KOPT-K1 (cell line): ENCODE results near the gene ZNF74.
"Not testable (repeated sequence)": the region's sequence is repeated elsewhere in the genome, so short reads cannot be mapped to it uniquely, and the experiment has no call there.

Experiments used
- H3K27ac ChIP-seq: fragments of 200-600 bp; sonication (generic); 2 replicates; pipeline ENCODE4 v1.5.1; 2016; ENCODE audit warnings: antibody characterized with exemption, mild to moderate bottlenecking, low read depth, low read length; ENCODE audit not compliant: poor library complexity, severe bottlenecking
- H3K36me3 ChIP-seq: fragments of 200-600 bp; sonication (generic); 2 replicates; pipeline ENCODE4 v1.5.1; 2017; ENCODE audit warnings: antibody characterized with exemption, mild to moderate bottlenecking, low read length, moderate library complexity; ENCODE audit not compliant: insufficient read depth
- H3K9me3 ChIP-seq: fragments of 200-600 bp; sonication (generic); 2 replicates; pipeline ENCODE4 v1.5.1; 2017; ENCODE audit warnings: antibody characterized with exemption, low read length, mild to moderate bottlenecking; ENCODE audit not compliant: insufficient read depth, poor library complexity, severe bottlenecking

The ZNF74 gene

DNA sequence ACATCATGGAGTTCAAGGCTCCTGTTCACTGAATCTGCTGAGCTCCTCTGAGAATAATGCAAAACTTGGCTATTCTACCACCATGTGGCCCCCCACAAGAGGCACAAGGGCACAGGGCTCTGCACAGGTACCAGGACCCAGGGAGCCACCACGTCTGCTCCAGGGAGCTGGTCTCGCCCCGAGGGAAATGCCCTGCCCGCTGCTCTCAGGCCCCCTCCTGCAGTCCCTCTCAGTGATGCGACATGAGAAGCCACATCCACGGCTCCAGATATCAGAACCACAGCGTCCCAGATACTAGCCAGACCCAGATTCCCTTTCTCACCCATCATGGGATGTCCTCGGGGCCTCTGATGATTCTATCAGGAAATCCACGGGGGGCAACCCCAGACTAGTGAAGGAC lies 27.1 kb upstream of the ZNF74 start:
- H3K36me3 ChIP-seq, H3K9me3 ChIP-seq, H3K27ac ChIP-seq: not testable (repeated sequence)

DNA sequence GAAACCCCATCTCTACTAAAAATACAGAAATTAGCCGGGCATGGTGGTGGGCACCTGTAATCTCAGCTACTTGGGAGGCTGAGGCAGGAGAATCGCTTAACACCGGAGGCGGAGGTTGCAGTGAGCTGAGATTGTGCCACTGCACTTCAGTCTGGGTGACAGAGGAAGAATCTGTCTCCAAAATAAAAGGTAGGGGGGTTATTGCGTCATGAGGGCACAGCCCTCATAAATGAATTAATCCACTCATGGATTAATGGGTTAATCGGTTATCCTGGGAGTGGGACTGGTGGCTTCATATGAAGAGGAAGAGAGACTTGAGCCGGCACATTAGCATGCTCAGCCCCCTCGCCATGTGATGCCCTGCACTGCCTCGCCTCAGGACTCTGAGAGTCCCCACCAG lies 25.1 kb upstream of the ZNF74 start:
- H3K36me3 ChIP-seq, H3K9me3 ChIP-seq, H3K27ac ChIP-seq: not testable (repeated sequence)

DNA sequence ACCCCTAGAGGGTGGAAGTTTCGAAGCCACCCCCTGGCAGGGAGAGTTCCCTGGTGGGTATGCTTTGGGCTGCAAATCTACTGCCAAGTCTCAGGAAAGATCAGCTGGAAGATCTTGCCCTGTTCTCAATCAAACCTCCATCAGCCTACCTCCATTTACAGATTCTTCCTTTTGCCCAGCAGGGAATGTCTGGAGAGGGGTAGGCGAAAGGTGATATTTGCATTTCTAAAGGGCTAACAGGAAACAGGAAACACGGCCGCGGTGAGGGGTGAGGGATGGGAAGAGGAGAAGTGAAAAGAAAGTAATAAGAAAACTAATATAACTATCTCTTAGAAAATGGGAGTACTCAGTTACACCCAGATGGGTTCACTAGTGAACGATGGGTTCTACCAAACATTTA lies 22.3 kb upstream of the ZNF74 start:
- H3K36me3 ChIP-seq, H3K27ac ChIP-seq: not testable (repeated sequence)

DNA sequence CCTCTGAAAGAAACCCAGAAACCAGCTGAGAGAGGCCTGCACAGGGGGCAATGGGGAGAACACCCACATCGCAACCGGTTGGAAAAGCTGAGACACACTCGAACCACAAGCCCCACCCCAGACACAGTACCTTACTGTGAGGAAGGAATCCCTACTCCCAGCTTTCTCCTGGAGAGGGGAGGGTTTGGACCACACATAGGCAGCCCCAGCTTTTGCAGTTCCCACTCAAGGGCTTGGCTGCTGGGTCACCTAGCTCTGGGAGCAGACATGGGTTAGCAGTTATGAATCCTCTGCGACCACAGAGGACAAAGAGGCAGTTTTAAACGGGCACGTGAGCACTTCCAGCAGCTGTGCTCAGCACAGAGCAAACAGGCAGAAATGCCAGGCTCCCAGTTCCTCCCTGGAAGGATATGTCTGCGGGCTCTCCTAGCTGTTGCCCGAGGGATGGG lies 21.5 kb upstream of the ZNF74 start:
- H3K27ac ChIP-seq = peak overlapping the region; percentile 58
- H3K9me3 ChIP-seq, H3K36me3 ChIP-seq: not testable (repeated sequence)

More for the DNA sequence above, 22.3 kb upstream of the ZNF74 start:
- not testable (repeated sequence) for H3K9me3 ChIP-seq

DNA sequence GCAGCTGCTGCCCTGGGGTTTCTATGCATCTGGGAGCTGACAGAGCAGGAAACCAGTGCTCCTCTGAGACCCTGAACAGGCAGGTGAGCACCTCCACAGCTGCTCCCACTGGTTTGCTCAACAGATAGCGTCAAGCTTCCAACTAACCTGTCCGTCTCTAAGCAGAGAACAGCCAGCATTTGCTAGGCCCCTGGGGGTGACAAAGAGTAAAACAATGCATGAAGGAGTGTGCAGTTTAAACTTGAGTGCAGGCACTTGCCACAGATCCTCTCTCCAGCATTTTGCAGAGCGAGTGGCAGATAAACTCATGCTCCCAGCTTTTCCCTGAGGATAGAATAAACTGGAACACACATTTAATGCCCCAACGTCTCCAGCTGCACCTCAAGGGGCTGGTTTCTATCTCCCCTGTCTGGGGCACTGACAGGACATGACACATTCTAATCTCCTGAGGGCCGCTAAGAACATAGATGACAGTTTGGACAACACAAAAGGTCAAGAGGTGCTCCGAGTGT lies 20.7 kb upstream of the ZNF74 start:
- peak overlapping the region; percentile 28 for H3K27ac ChIP-seq
- H3K9me3 ChIP-seq, H3K36me3 ChIP-seq: not testable (repeated sequence)

DNA sequence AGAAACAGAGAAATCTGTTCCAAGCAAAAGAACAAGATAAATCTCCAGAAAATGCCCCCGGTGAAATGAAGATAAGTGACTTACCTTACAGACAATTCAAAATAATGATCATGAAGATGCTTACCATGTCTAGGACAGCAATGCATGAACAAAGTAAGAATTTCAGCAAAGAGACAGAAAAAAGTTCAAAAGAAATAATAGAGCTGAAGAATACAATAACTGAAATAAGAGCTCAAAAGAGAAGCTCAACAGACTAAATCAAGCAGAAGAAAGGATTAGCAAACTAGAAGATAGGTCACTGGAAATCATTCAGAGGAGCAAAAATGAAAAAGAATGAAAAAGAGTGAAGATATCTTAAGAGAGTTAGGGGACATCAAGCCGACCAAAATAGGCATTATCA lies 19.8 kb upstream of the ZNF74 start:
- H3K27ac ChIP-seq, H3K9me3 ChIP-seq, H3K36me3 ChIP-seq: not testable (repeated sequence)

DNA sequence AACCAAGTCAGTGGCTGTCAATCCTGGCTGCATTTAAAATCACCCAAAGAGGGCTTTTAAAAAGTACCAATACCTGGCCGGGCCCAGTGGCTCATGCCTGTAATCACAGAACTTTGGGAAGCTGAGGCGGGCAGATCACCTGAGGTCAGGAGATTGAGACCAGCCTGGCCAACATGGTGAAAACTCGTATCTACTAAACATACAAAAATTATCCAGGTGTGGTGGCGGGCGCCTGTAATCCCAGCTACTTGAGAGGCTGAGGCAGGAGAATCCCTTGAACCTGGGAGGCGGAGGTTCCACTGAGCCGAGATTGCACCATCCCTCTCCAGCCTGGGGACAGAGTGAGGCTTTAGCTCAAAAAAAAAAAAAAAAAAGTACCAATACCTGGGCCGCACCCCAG lies 17.7 kb upstream of the ZNF74 start:
- not testable (repeated sequence) for H3K27ac ChIP-seq, H3K36me3 ChIP-seq, H3K9me3 ChIP-seq

DNA sequence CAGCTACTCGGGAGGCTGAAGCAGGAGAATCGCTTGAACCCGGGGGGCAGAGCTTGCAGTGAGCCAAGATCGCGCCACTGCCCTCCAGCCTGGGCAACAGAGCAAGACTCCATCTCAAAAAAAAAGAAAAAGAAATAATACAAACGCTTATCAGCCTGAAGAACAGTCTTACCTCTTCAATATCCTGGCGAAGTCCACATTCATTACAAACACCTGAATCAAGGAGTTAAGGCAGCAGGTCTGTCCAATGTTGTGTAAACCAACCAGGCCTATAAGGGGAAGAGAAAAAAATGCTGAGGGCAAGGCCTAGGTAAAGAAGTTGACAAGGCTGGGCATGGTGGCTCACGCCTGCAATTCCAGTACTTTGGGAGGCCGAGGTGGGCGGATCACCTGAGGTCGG lies 17.0 kb upstream of the ZNF74 start:
- H3K27ac ChIP-seq, H3K36me3 ChIP-seq, H3K9me3 ChIP-seq: not testable (repeated sequence)

DNA sequence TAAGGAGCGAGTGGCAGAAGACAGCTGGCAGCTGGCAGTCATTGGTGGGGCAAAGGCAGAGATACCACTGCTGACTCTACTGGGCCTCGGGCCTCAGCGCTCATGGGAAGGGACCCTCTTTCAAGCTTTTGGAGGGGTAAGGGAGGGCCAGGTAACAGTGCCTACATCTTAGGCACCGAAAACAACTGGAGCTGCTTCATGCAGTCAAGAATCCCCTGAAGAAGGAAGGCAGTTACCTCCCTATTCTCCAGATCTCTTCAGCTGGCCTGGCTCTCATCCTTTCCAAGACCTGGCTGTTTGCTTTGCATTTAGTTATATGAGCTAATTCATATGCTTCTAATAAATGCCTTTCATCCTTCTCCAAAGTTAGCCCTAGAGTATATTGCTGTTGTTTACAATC lies 15.8 kb upstream of the ZNF74 start:
- H3K36me3 ChIP-seq = no peaks in the 10 kb centered on the region
- no peaks in the 10 kb centered on the region for H3K9me3 ChIP-seq
- no peak overlapping the region for H3K27ac ChIP-seq

DNA sequence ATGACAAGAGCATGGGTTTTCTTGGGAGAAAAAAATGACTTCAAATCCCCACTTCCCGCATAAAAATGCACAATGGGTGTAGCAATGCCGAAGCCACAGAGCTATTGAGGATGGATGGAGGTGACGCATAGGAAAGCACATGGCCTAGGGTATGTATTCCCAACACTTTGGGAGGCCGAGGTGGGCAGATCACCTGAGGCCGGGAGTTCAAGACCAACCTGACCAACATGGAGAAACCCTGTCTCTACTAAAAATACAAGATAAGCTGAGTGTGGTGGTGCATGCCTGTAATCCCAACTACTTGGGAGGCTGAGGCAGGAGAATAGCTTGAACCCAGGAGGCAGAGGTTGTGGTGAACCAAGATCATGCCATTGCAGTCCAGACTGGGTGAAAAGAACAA lies 15.3 kb upstream of the ZNF74 start:
- H3K27ac ChIP-seq, H3K9me3 ChIP-seq, H3K36me3 ChIP-seq: not testable (repeated sequence)

DNA sequence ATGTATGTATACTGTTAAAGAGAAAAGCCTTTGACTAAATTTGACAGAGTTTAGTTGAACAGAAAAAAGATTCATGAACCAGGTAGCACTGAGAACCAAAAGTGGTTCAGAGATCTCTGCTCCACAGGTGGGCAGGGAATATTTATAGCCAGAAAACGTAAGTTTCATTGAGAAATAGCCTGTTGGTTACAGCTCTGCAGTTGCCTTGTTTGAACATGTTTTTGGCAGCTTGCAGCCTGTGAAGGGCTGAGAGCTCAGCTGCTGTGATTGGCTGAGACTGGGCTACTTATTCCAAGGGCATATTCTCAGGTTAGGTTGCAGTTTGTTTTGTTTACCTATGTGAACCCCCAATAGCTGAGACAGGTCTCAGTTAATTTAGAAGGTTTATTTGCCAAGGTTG lies 13.5 kb upstream of the ZNF74 start:
- H3K9me3 ChIP-seq = no peaks in the 10 kb centered on the region
- H3K36me3 ChIP-seq = no peaks in the 10 kb centered on the region
- H3K27ac ChIP-seq = no peak overlapping the region

DNA sequence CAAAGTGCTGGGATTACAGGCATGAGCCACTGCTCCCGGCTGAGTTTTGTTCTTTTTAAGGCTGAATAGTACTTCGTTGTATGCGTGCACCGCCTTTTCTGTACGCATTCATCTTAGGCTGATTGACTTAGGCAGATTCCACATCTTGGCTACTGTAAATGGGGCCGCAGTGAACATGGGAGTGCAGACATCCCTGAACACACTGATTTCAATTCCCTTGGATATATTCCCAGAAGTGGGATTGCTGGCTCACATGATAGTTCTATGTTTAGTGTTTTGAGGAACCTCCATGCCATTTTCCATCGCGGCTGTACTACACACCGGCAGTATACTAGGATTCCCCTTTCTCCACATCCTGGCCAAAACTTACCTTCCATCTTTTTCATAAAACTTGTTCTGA lies 10.4 kb upstream of the ZNF74 start:
- H3K9me3 ChIP-seq = no peaks in the 10 kb centered on the region
- no peaks in the 10 kb centered on the region for H3K36me3 ChIP-seq
- H3K27ac ChIP-seq = no peak overlapping the region

DNA sequence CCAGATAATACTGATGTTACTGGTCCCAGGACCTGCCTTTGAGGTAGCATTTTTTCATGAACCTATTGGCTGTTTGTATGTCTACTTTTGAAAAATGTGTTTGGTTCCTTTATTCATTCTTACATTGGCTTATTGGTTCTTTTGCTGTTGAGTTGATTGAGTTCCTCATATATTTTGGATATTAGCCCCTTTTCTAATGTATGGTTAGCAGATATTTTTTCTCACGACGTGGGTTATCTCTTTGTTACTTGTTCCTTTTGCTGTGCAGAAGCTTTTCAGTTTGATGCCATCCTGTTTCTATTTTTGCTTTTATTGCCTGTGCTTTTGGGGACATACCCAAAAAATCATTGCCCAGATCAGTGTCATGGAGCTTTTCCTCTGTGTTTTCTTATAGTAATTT lies 9.8 kb upstream of the ZNF74 start:
- no peak overlapping the region for H3K27ac ChIP-seq
- no peaks in the 10 kb centered on the region for H3K36me3 ChIP-seq
- peaks cover 3% of the 10 kb centered on the region for H3K9me3 ChIP-seq

DNA sequence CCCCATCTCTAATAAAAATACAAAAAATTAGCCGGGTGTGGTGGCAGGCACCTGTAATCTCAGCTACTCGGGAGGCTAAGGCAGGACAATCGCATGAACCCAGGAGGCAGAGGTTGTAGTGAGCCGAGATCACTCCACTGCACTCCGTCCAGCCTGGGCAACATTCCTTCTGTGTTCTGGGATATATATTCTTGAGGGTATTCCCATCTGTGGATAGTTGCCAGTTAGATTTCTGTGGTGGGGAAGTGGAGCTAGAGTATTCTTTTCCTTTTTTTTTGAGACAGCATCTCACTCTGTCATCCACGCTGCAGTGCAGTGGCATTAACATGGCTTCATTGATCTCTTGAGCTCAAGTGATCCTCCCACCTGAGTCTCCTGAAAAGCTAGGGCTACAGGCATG lies 9.1 kb upstream of the ZNF74 start:
- peaks cover 5% of the 10 kb centered on the region for H3K9me3 ChIP-seq

DNA sequence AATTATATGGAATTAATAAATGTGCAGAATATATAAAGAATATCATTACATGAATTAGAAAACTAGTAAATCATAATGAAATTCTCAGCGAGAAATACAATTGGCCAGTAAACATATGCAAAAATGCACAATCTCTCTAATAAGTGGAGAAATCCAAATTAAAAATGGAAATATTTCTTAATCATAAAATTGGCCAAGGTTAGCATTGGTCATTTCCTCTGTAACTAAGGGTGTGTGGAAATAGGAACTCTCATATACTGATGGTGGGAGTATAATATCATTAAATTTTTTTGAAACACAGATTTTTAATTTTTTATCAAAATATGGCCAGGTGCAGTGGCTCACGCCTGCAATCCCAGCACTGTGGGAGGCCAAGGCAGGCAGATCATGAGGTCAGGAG lies 7.6 kb upstream of the ZNF74 start:
- Histone ChIP-seq H3K36me3 (no peaks in the 10 kb centered on the region), H3K9me3 (peaks cover 5% of the 10 kb centered on the region), H3K27ac (no peak overlapping the region)

More for the DNA sequence above, 9.1 kb upstream of the ZNF74 start:
- Histone ChIP-seq H3K36me3 (no peaks in the 10 kb centered on the region), H3K27ac (no peak overlapping the region)

DNA sequence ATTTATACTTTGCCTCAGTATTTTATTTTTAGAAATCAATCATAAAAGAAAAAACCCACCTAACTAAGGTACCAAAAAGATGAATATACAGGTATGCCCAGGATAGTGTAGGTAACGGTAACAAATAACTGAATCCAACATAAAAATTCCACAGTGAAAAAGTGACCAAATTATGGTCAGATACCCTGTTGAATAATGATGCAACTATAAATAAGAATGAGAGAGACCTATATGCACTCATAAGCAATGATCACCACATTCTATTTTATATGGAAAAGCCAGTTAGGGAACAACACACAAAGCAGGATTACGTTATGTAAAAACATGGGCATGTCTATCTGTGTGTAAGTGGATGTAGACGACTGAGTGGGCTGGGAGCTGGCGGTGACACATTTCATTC lies 7.0 kb upstream of the ZNF74 start:
- H3K27ac ChIP-seq = no peak overlapping the region
- H3K9me3 ChIP-seq = peaks cover 5% of the 10 kb centered on the region
- no peaks in the 10 kb centered on the region for H3K36me3 ChIP-seq

DNA sequence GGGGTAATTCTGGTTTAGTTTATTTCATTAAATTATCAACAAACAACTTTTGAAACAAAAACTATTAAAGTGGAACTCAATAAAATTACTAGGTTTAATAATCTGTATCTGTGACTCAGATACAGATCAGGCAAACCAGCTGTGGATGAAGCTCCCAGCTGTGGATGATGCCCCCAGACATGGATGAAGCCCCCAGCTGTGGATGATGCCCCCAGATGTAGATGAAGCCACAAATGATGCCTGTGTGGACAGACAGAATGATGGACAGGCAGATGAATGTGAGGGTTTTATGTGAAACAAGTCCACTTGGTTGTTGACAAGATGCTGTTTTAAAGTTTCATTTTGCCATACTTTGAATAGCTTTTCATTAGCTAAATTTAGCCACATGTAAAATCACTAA lies 5.8 kb upstream of the ZNF74 start:
- Histone ChIP-seq H3K27ac (no peak overlapping the region), H3K36me3 (no peaks in the 10 kb centered on the region), H3K9me3 (peaks cover 5% of the 10 kb centered on the region)
